H1 (cell line): ENCODE measurements around the gene TELO2. TPM values are rescaled to one million over a fixed set of nuclear protein-coding genes. Genes with fewer than 3 reads are reported as not detected.

Source experiments
- CTCF ChIA-PET: fragments of 300-600 bp; sonication (Branson Sonifier 250); formaldehyde crosslinking; loops from one replicate; lab custom pipeline; 2021; ENCODE audit not compliant: partially characterized antibody; lab: Charles Lee
- POLR2A ChIA-PET: fragments of 300-600 bp; sonication (Branson Sonifier 250); formaldehyde crosslinking; loops from one replicate; lab custom pipeline; 2021; ENCODE audit warnings: inconsistent platforms; ENCODE audit not compliant: partially characterized antibody; lab: Charles Lee
- DNase-seq, 2 experiments: peaks; one replicate each; pipeline versions ENCODE4 v3.0.0 to v3.0.0-alpha.2; 2010 to 2022; ENCODE audit warnings: low spot score in 2 of 2, low read depth in 1 of 2, mixed read lengths in 1 of 2
- FAIRE-seq: peaks from 2 replicates; lab custom pipeline; 2011; peaks lifted over from hg19 to GRCh38; lab: Jason Lieb, UNC
- H2AFZ ChIP-seq: 2 replicates; pipeline ENCODE4 v1.8.1; 2012; ENCODE audit warnings: low read length, inconsistent platforms
- H2AK5ac ChIP-seq: 2 replicates; pipeline ENCODE4 v1.6.1; 2013; ENCODE audit warnings: low read depth, low read length
- H2BK120ac ChIP-seq: replicated peaks from 2 replicates; pipeline ENCODE3; 2013; ENCODE audit warnings: low read depth, low read length, inconsistent platforms
- H2BK12ac ChIP-seq: 2 replicates; pipeline ENCODE4 v1.6.1; 2013; ENCODE audit warnings: low read depth, low read length
- H2BK15ac ChIP-seq: 2 replicates; pipeline ENCODE4 v1.6.1; 2013; ENCODE audit warnings: low read length
- H2BK20ac ChIP-seq: 2 replicates; pipeline ENCODE4 v1.6.1; 2013; ENCODE audit warnings: low read length
- H2BK5ac ChIP-seq: 2 replicates; pipeline ENCODE4 v1.6.1; 2013; ENCODE audit warnings: low read depth, low read length
- H3K14ac ChIP-seq: 2 replicates; pipeline ENCODE4 v1.6.1; 2013; ENCODE audit warnings: inconsistent platforms; ENCODE audit not compliant: insufficient read length
- H3K18ac ChIP-seq: 2 replicates; pipeline ENCODE4 v1.6.1; 2013; ENCODE audit warnings: low read length; ENCODE audit errors: extremely low read depth
- H3K23ac ChIP-seq: 2 replicates; pipeline ENCODE4 v1.6.1; 2013; ENCODE audit warnings: inconsistent platforms; ENCODE audit not compliant: insufficient read length
- H3K23me2 ChIP-seq: 2 replicates; pipeline ENCODE4 v1.6.1; 2013; ENCODE audit warnings: low read depth, low read length
- H3K27ac ChIP-seq: 2 replicates; pipeline ENCODE4 v1.6.1; 2011; ENCODE audit warnings: low read depth, low read length, inconsistent platforms
- H3K27me3 ChIP-seq, 4 experiments: replicated peaks in 1 of 4; 1 replicate in 1 of 4; 2 replicates in 3 of 4; pipeline versions ENCODE4 v1.6.1 to v1.8.1; 2011 to 2013; ENCODE audit warnings: low read length in 3 of 4, mild to moderate bottlenecking in 3 of 4, inconsistent platforms in 2 of 4, mixed read lengths in 2 of 4, moderate library complexity in 1 of 4; ENCODE audit not compliant: control insufficient read depth in 3 of 4, insufficient read depth in 3 of 4; ENCODE audit errors: extremely low read depth in 1 of 4
- H3K36me3 ChIP-seq, 4 experiments: 2 replicates each; pipeline versions ENCODE4 v1.6.1 to v1.8.1; 2011 to 2013; ENCODE audit warnings: mild to moderate bottlenecking in 4 of 4, low read length in 3 of 4, moderate library complexity in 2 of 4, control low read depth in 1 of 4, inconsistent platforms in 1 of 4; ENCODE audit not compliant: insufficient read depth in 4 of 4, control insufficient read depth in 2 of 4
- H3K4ac ChIP-seq: replicated peaks from 2 replicates; pipeline ENCODE3; 2013; ENCODE audit warnings: low read length, low read depth, mixed read lengths, inconsistent platforms; ENCODE audit not compliant: insufficient read length
- H3K4me1 ChIP-seq, 4 experiments: replicated peaks in 1 of 4; 1 replicate in 1 of 4; 2 replicates in 3 of 4; pipeline versions ENCODE4 v1.6.1 to v1.8.1; 2011 to 2013; ENCODE audit warnings: low read length in 3 of 4, inconsistent platforms in 2 of 4, mixed read lengths in 1 of 4; ENCODE audit not compliant: insufficient read depth in 4 of 4, control insufficient read depth in 3 of 4
- H3K4me2 ChIP-seq, 2 experiments: 2 replicates each; pipeline versions ENCODE4 v1.6.1 to v1.8.1; 2011 to 2013; ENCODE audit warnings: low read depth in 2 of 2, low read length in 2 of 2, control low read depth in 1 of 2, inconsistent platforms in 1 of 2, mild to moderate bottlenecking in 1 of 2; ENCODE audit not compliant: insufficient read depth in 1 of 2
- H3K4me3 ChIP-seq, 4 experiments: fragments of 200-600, 300-600 bp in 1 of 4; sonication (generic), shearing (Covaris generic), sonication (Bioruptor Twin) in 1 of 4; 2 replicates each; pipeline versions ENCODE4 v1.5.1 to v1.8.1; 2011 to 2016; ENCODE audit warnings: low read length in 4 of 4, low read depth in 3 of 4, control low read depth in 2 of 4, inconsistent platforms in 2 of 4, mild to moderate bottlenecking in 2 of 4, mixed read lengths in 1 of 4, moderate library complexity in 1 of 4; ENCODE audit not compliant: insufficient read depth in 2 of 4; ENCODE audit errors: extremely low read depth in 1 of 4
- H3K56ac ChIP-seq: replicated peaks from 2 replicates; pipeline ENCODE3; 2013; ENCODE audit warnings: low read depth, mild to moderate bottlenecking, mixed read lengths, low read length, inconsistent platforms; ENCODE audit not compliant: insufficient read length
- H3K79me1 ChIP-seq: 2 replicates; pipeline ENCODE4 v1.6.1; 2013; ENCODE audit warnings: low read depth, low read length, control low read depth
- H3K79me2 ChIP-seq, 2 experiments: 2 replicates each; pipeline versions ENCODE4 v1.6.1 to v1.8.1; 2012 to 2013; ENCODE audit warnings: low read length in 2 of 2, mild to moderate bottlenecking in 2 of 2, inconsistent platforms in 1 of 2; ENCODE audit not compliant: insufficient read depth in 2 of 2, control insufficient read depth in 1 of 2
- H3K9ac ChIP-seq, 4 experiments: replicated peaks in 1 of 4; 1 replicate in 1 of 4; 2 replicates in 3 of 4; pipeline versions ENCODE4 v1.6.1 to v1.8.1; 2011 to 2013; ENCODE audit warnings: low read depth in 3 of 4, low read length in 3 of 4, control low read depth in 2 of 4, mild to moderate bottlenecking in 2 of 4, moderate library complexity in 2 of 4, inconsistent platforms in 1 of 4; ENCODE audit errors: extremely low read depth in 1 of 4
- H3K9me3 ChIP-seq, 2 experiments: 2 replicates each; pipeline versions ENCODE4 v1.6.1 to v1.8.1; 2012 to 2013; ENCODE audit warnings: mild to moderate bottlenecking in 2 of 2, moderate library complexity in 2 of 2, control low read depth in 1 of 2, inconsistent platforms in 1 of 2, low read depth in 1 of 2, low read length in 1 of 2, mixed read lengths in 1 of 2; ENCODE audit not compliant: insufficient read depth in 2 of 2
- H4K20me1 ChIP-seq, 2 experiments: replicated peaks in 1 of 2; 2 replicates each; pipeline versions ENCODE3 to v1.8.1; 2011 to 2013; ENCODE audit warnings: inconsistent platforms in 2 of 2, low read length in 2 of 2, mild to moderate bottlenecking in 1 of 2; ENCODE audit not compliant: insufficient read depth in 2 of 2, control insufficient read depth in 1 of 2
- H4K5ac ChIP-seq: 2 replicates; pipeline ENCODE4 v1.6.1; 2013; ENCODE audit warnings: low read length, low read depth, mixed read lengths, inconsistent platforms; ENCODE audit not compliant: insufficient read length
- H4K8ac ChIP-seq: 2 replicates; pipeline ENCODE4 v1.8.0; 2013; ENCODE audit warnings: mild to moderate bottlenecking, moderate library complexity, low read length, inconsistent platforms; ENCODE audit not compliant: insufficient read depth; ENCODE audit errors: extremely low read depth
- H4K91ac ChIP-seq: replicated peaks from 2 replicates; pipeline ENCODE3; 2013; ENCODE audit warnings: low read length, mixed read lengths, inconsistent platforms; ENCODE audit not compliant: insufficient read length
- CEBPB ChIP-seq: IDR thresholded peaks from 2 replicates; pipeline ENCODE4 v1.6.1; 2012; ENCODE audit warnings: low read depth, low read length
- HDAC2 ChIP-seq, 2 experiments: fragments of 300-600 bp in 1 of 2; sonication (generic) in 1 of 2; IDR thresholded peaks; 2 replicates each; pipeline ENCODE4 v1.6.1; 2011 to 2012; ENCODE audit warnings: low read depth in 2 of 2, low read length in 2 of 2, mild to moderate bottlenecking in 2 of 2, moderate library complexity in 2 of 2, borderline replicate concordance in 1 of 2, inconsistent platforms in 1 of 2
- KDM1A ChIP-seq: fragments of 200-600, 300-600 bp; sonication (generic); IDR thresholded peaks from 2 replicates; pipeline ENCODE4 v1.7.1; 2016; ENCODE audit warnings: mild to moderate bottlenecking, low read length, borderline replicate concordance
- NRF1 ChIP-seq: IDR thresholded peaks from 2 replicates; pipeline ENCODE4 v1.6.1; 2011; ENCODE audit warnings: mild to moderate bottlenecking, low read depth, low read length, improper control_type of control experiment
- RFX5 ChIP-seq: IDR thresholded peaks from 2 replicates; pipeline ENCODE4 v1.6.1; 2011; ENCODE audit warnings: low read depth, low read length, improper control_type of control experiment, borderline replicate concordance
- SIRT6 ChIP-seq: IDR thresholded peaks from one replicate; pipeline ENCODE4 v1.7.1; 2012; ENCODE audit warnings: low read length, inconsistent platforms
- SIX5 ChIP-seq: IDR thresholded peaks from 2 replicates; pipeline ENCODE4 v1.6.1; 2011; ENCODE audit warnings: mild to moderate bottlenecking, low read depth, low read length
- SP2 ChIP-seq: IDR thresholded peaks from 2 replicates; pipeline ENCODE4 v1.6.1; 2012; ENCODE audit warnings: mild to moderate bottlenecking, low read length, inconsistent platforms
- TAF1 ChIP-seq: IDR thresholded peaks from 2 replicates; pipeline ENCODE4 v1.6.1; 2011; ENCODE audit warnings: mild to moderate bottlenecking, low read depth, low read length
- TBP ChIP-seq: IDR thresholded peaks from 2 replicates; pipeline ENCODE4 v1.6.1; 2011; ENCODE audit warnings: low read depth, low read length, improper control_type of control experiment
- TEAD4 ChIP-seq: IDR thresholded peaks from 2 replicates; pipeline ENCODE4 v1.6.1; 2012; ENCODE audit warnings: low read depth, low read length, inconsistent platforms, mixed read lengths
- YY1 ChIP-seq: IDR thresholded peaks from 2 replicates; pipeline ENCODE4 v1.6.1; 2011; ENCODE audit warnings: low read depth, mild to moderate bottlenecking, low read length
- WGBS, 2 experiments: shearing (Covaris generic) in 1 of 2; methylation state at CpG; one replicate each; pipeline versions ENCODE4 v1.1.6 to v1.1.7; 2013 to 2015; ENCODE audit warnings: low lambda C conversion rate in 2 of 2, mixed read lengths in 2 of 2, inconsistent platforms in 1 of 2, low coverage in 1 of 2, missing lambda C conversion rate in 1 of 2; ENCODE audit not compliant: insufficient replicate concordance in 2 of 2, insufficient coverage in 1 of 2, insufficient read length in 1 of 2; ENCODE audit errors: extremely low coverage in 1 of 2, missing lambda C conversion rate in 1 of 2; 5-methylcytosine and 5-hydroxymethylcytosine counted together
- polyA plus RNA-seq, 7 experiments: library from polyadenylated mRNA; depleted of rRNA in 3 of 7; stranded (reverse) in 5 of 7; unstranded in 2 of 7; fragments of >200 nt in 5 of 7; fragments of 200-250 nt in 2 of 7; gene quantifications; 1 replicate in 5 of 7; 2 replicates in 1 of 7; 4 replicates in 1 of 7; pipeline versions ENCODE4 v1.2.1 to v1.2.3, GENCODE V29; 2011 to 2013; ENCODE audit warnings: missing spikeins in 2 of 7, mixed read lengths in 2 of 7
- total RNA-seq: library from RNA; stranded (reverse); fragmentation: NEBNext Ultra II Directional; extraction: Animal tissue kit (Norgen Biotek cat#: 25700); gene quantifications from 2 replicates; pipeline ENCODE4 v1.2.1, GENCODE V29; 2021
- TF ChIP-seq, protein P1 (sequence below): IDR thresholded peaks from 2 replicates; pipeline ENCODE4 v1.6.1; 2012; ENCODE audit warnings: inconsistent platforms
- TF ChIP-seq, protein P2 (sequence below): IDR thresholded peaks from 2 replicates; pipeline ENCODE4 v1.6.1; 2011; ENCODE audit warnings: low read depth, mild to moderate bottlenecking, low read length; ENCODE audit not compliant: insufficient read depth

The TELO2 gene
- total and polyA plus RNA-seq, 2 of the 8 experiments (the other 6 are each of a cell fraction or from before 2014, with no cell fraction given), result 39.3 to 64.8 TPM

DNA sequence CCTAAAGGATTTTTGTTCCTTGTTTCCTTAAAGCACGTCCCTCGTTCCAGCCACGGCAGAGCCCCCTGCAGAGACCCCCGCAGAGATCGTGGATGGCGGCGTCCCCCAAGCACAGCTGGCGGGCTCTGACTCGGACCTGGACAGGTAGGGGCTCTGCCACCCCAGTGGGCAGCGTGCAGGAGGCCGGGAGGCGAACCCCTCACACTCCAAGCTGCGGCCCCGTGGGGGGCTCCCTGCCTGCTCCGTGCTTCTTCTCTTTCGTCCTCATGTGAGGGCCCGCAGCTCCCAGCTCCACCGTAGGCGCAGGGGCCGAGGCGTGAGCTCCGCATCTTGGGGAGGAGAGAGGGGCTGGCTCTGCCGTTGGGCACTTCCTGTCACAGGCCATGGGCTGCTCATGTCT is 8.5 kb downstream of the TELO2 start:
- no peak for FAIRE-seq
- Histone ChIP-seq H3K4ac (no peak overlapping the region), H3K9ac (no peak overlapping the region), H3K23me2 (no peaks in the 10 kb centered on the region), H3K4me2 (no peak overlapping the region), H3K18ac (no peak overlapping the region), H4K5ac (no peak overlapping the region), H3K23ac (no peak overlapping the region), H3K27ac (no peak overlapping the region), H4K8ac (no peak overlapping the region), H2BK12ac (no peak overlapping the region), H4K20me1 (peaks cover 2 to 6% of the 10 kb centered on the region in 2 experiments), H2AK5ac (no peak overlapping the region), H2BK5ac (no peak overlapping the region), H3K79me1 (no peaks in the 10 kb centered on the region; the same call in 1 of the 2 replicates), H3K9me3 (no peaks in the 10 kb centered on the region), H3K4me1 (no peaks in the 10 kb centered on the region), H4K91ac (no peak overlapping the region), H3K14ac (no peak overlapping the region), H3K27me3 (no peaks in the 10 kb centered on the region), H3K36me3 (peaks cover 18 to 65% (median 32%) of the 10 kb centered on the region in 4 experiments), H3K79me2 (no peaks in the 10 kb centered on the region; a peak in 1 of 4 replicates), H2AFZ (no peak overlapping the region), H2BK120ac (no peak overlapping the region), H2BK20ac (no peak overlapping the region), H2BK15ac (no peak overlapping the region), H3K4me3 (no peak overlapping the region), H3K56ac (no peak overlapping the region)
- DNase-seq, result no peak
- 99% methylated on average over 12 of the region's 23 CpGs; no CpG with 5 or more reads in 1 of the 2 experiments for WGBS, 2 experiments
- ChIA-PET CTCF (interaction anchor here (0.7 to 1.8 kb wide), 2 partner anchors 9 to 68 kb away, joined by 3 to 6 read pairs; no protein-coding TSS in a partner anchor), POLR2A (interaction anchor here (0.5 to 16.8 kb wide), 4 partner anchors 9 to 795 kb away, joined by 3 to 175 read pairs (median 6); partner anchors contain the start of gene TELO2)
- TF ChIP-seq SIRT6 (no peak), CEBPB (no peak), HDAC2 (IDR thresholded peaks at IDR 0.05; ENCODE audit: borderline replicate concordance in 1 of 2, low read depth in 2 of 2, low read length in 2 of 2) (no peak), KDM1A (no peak), TAF1 (no peak), TBP (no peak), SIX5 (no peak), SP2 (no peak), YY1 (no peak), NRF1 (no peak), RFX5 (no peak), TEAD4 (no peak)
- TF ChIP-seq, protein P1, sequence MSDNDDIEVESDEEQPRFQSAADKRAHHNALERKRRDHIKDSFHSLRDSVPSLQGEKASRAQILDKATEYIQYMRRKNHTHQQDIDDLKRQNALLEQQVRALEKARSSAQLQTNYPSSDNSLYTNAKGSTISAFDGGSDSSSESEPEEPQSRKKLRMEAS, result no peak
- TF ChIP-seq, protein P2, sequence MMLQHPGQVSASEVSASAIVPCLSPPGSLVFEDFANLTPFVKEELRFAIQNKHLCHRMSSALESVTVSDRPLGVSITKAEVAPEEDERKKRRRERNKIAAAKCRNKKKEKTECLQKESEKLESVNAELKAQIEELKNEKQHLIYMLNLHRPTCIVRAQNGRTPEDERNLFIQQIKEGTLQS, result no peak
